Transverse colon (tissue), 4 donors: ENCODE measurements around the gene JAGN1.

ENCODE experiments used
- POLR2A ChIP-seq: fragments of 450-650 bp; IDR thresholded peaks from one replicate; pipeline ENCODE4 v1.6.1; 2016; ENCODE audit warnings: antibody characterized with exemption, mild to moderate bottlenecking, moderate library complexity
- POLR2AphosphoS5 ChIP-seq, 3 donors: sonication (generic); formaldehyde crosslinking; IDR thresholded peaks; one replicate each; pipeline ENCODE4 v1.6.1; 2016; ENCODE audit warnings: antibody characterized with exemption in 3 of 3
- TF ChIP-seq, protein P1 (sequence below), 5 experiments: fragments of 200-600 bp in 3 of 5; fragments of 450-650 bp in 2 of 5; sonication (generic) in 3 of 5; IDR thresholded peaks; 1 replicate in 2 of 5; 2 replicates in 3 of 5; pipeline ENCODE4 v1.5.1; 2016 to 2017; ENCODE audit warnings: antibody characterized with exemption in 5 of 5, inconsistent platforms in 3 of 5, mild to moderate bottlenecking in 2 of 5, moderate library complexity in 1 of 5

DNA sequence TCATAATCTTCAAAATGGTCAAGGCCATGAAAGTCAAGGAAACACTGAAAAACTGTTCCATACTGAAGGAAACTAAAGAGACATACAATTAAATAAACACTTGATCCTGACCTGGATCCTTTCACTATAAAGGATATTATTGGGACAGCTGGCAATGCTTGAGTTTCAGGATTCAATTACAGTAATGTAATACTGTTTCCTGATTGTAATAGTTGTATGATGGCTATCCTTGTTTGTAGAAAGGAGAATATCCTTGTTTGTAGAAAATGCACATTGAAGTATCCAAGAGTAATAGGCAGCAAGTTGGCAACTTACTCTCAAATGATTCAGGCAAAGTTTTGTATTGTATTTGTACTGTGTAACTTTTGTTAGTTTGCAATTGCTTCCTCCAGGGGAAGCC is 15.0 kb upstream of the JAGN1 start:
- TF ChIP-seq, protein P1, sequence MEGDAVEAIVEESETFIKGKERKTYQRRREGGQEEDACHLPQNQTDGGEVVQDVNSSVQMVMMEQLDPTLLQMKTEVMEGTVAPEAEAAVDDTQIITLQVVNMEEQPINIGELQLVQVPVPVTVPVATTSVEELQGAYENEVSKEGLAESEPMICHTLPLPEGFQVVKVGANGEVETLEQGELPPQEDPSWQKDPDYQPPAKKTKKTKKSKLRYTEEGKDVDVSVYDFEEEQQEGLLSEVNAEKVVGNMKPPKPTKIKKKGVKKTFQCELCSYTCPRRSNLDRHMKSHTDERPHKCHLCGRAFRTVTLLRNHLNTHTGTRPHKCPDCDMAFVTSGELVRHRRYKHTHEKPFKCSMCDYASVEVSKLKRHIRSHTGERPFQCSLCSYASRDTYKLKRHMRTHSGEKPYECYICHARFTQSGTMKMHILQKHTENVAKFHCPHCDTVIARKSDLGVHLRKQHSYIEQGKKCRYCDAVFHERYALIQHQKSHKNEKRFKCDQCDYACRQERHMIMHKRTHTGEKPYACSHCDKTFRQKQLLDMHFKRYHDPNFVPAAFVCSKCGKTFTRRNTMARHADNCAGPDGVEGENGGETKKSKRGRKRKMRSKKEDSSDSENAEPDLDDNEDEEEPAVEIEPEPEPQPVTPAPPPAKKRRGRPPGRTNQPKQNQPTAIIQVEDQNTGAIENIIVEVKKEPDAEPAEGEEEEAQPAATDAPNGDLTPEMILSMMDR (IDR thresholded peaks at IDR 0.05) = no peak
- no peak for TF ChIP-seq POLR2A
- TF ChIP-seq POLR2AphosphoS5 (IDR thresholded peaks at IDR 0.05) = no peak
